ENCODE results near the gene RXFP4. TPM values are rescaled to one million over a fixed set of nuclear protein-coding genes. Genes with fewer than 3 reads are reported as not detected.

The RXFP4 gene
- total and polyA plus RNA-seq, 10 donors = 0.06 to 0.88 TPM; not detected in 8

GRCh38 chr1:155954645-155955044 lies 13.2 kb downstream of the RXFP4 start:
- WGBS, 5 donors = 96 to 100% (median 98%) methylated on average over 3 of the region's 3 CpGs
- Histone ChIP-seq H3K36me3 (peaks cover 12 to 100% (median 99%) of the 10 kb centered on the region in 6 donors), H3K4me3 (no peak overlapping the region), H3K27ac (peak overlapping the region in 4 of 8 donors; percentile 16 to 45 (median 28)), H3K4me1 (peaks cover 0 to 46% (median 7%) of the 10 kb centered on the region in 6 donors), H3K9me3 (no peaks in the 10 kb centered on the region), H3K27me3 (replicated peaks in 1 of 7) (no peaks in the 10 kb centered on the region)
- TF ChIP-seq POLR2A (IDR thresholded peaks at IDR 0.05) (no peak), POLR2AphosphoS5 (IDR thresholded peaks at IDR 0.05) (no peak)
- TF ChIP-seq, protein P1, sequence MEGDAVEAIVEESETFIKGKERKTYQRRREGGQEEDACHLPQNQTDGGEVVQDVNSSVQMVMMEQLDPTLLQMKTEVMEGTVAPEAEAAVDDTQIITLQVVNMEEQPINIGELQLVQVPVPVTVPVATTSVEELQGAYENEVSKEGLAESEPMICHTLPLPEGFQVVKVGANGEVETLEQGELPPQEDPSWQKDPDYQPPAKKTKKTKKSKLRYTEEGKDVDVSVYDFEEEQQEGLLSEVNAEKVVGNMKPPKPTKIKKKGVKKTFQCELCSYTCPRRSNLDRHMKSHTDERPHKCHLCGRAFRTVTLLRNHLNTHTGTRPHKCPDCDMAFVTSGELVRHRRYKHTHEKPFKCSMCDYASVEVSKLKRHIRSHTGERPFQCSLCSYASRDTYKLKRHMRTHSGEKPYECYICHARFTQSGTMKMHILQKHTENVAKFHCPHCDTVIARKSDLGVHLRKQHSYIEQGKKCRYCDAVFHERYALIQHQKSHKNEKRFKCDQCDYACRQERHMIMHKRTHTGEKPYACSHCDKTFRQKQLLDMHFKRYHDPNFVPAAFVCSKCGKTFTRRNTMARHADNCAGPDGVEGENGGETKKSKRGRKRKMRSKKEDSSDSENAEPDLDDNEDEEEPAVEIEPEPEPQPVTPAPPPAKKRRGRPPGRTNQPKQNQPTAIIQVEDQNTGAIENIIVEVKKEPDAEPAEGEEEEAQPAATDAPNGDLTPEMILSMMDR (IDR thresholded peaks at IDR 0.05 in 8 of 11, conservative IDR thresholded peaks at IDR 0.05 in 3 of 11) = no peak
- no peak for DNase-seq
- intact Hi-C loops (cut with DNase I; ENCODE audit: low total_unique reads) = no loop called here

DNA sequence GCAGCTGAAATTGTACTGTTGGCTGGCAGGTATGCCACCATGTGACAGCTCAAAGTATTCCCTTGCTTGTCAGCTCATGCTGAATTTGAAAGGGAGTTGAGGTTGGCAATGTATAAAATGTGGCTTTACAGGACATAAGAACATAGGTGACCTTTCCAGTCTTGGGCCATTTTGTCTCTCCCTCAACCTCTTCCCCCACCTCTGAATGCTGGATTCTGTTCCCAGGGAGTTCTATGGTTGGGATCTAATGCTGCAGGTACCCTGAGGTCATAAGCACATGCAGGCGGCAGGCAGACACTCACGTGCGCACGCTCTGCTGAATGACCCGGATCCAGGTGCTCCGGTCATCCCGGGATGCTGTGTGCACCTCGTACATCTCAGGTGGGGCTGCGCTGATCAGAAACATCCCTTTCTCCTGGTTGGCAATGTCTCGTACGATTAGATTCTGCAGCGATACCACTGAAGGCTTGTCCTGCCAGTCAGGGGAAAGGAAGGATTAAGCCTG lies 16.0 kb downstream of the RXFP4 start:
- no peak overlapping the region for H3K4me3 ChIP-seq
- no peaks in the 10 kb centered on the region for H3K27me3 ChIP-seq (replicated peaks in 1 of 7)
- intact Hi-C loops (cut with DNase I; ENCODE audit: low total_unique reads) = no loop called here
- peaks cover 11 to 57% (median 35%) of the 10 kb centered on the region in 6 donors for H3K4me1 ChIP-seq
- peak overlapping the region in 1 of 8 donors; percentile 28 for H3K27ac ChIP-seq
- peaks cover 12 to 100% (median 99%) of the 10 kb centered on the region in 6 donors for H3K36me3 ChIP-seq
- H3K9me3 ChIP-seq = no peaks in the 10 kb centered on the region
- peak; percentile 29 to 68 (median 44) for TF ChIP-seq POLR2AphosphoS5 (IDR thresholded peaks at IDR 0.05)
- TF ChIP-seq, protein P1 (IDR thresholded peaks at IDR 0.05 in 8 of 11, conservative IDR thresholded peaks at IDR 0.05 in 3 of 11) = no peak
- 93 to 96% (median 94%) methylated on average over 12 of the region's 12 CpGs for WGBS, 5 donors
- no peak for DNase-seq

- peaks cover 10 to 100% (median 99%) of the 10 kb centered on the region in 6 donors for H3K36me3 ChIP-seq
- peak overlapping the region; percentile 2 to 81 (median 62) for H3K27ac ChIP-seq
- H3K9me3 ChIP-seq = no peaks in the 10 kb centered on the region
- H3K4me3 ChIP-seq = peak overlapping the region in 1 of 8 donors; percentile 13
- WGBS, 5 donors = 63 to 84% (median 79%) methylated on average over 3 of the region's 3 CpGs
- TF ChIP-seq POLR2AphosphoS5 (IDR thresholded peaks at IDR 0.05) (no peak), POLR2A (IDR thresholded peaks at IDR 0.05) (no peak)
- TF ChIP-seq, protein P1 (IDR thresholded peaks at IDR 0.05 in 8 of 11, conservative IDR thresholded peaks at IDR 0.05 in 3 of 11) = no peak
- intact Hi-C loops (cut with DNase I; ENCODE audit: low total_unique reads) = no loop called here
- DNase-seq = no peak
- no peaks in the 10 kb centered on the region for H3K27me3 ChIP-seq (replicated peaks in 1 of 7)
- H3K4me1 ChIP-seq = peaks cover 16 to 72% (median 51%) of the 10 kb centered on the region in 6 donors
Measured at GRCh38 chr1:155960081-155960745, 18.8 kb downstream of the RXFP4 start.

GRCh38 chr1:155961937-155962336 lies 20.5 kb downstream of the RXFP4 start:
- DNase-seq = peak; percentile 86
- H3K4me1 ChIP-seq = peaks cover 22 to 86% (median 63%) of the 10 kb centered on the region in 6 donors
- H3K36me3 ChIP-seq = peaks cover 9 to 100% (median 99%) of the 10 kb centered on the region in 6 donors
- no peak overlapping the region for H3K4me3 ChIP-seq
- WGBS, 5 donors = 28 to 56% (median 29%) methylated on average over 11 to 14 of the region's 14 CpGs
- no peaks in the 10 kb centered on the region for H3K9me3 ChIP-seq
- no peaks in the 10 kb centered on the region for H3K27me3 ChIP-seq (replicated peaks in 1 of 7)
- peak overlapping the region; percentile 29 to 81 (median 66) for H3K27ac ChIP-seq
- TF ChIP-seq, protein P1 (IDR thresholded peaks at IDR 0.05 in 8 of 11, conservative IDR thresholded peaks at IDR 0.05 in 3 of 11) = peak in 6 of 11 experiments; percentile 22 to 44 (median 34)
- TF ChIP-seq POLR2AphosphoS5 (IDR thresholded peaks at IDR 0.05) = peak; percentile 75 to 83 (median 82)
- TF ChIP-seq POLR2A (IDR thresholded peaks at IDR 0.05) = no peak
- intact Hi-C loops (cut with DNase I; ENCODE audit: low total_unique reads) = no loop called here
